ENCODE measurements around the gene KRTAP4-11. TPM values are rescaled to one million over a fixed set of nuclear protein-coding genes. Genes with fewer than 3 reads are reported as not detected.
"Not testable (repeated sequence)": the region's sequence is repeated elsewhere in the genome, so short reads cannot be mapped to it uniquely, and the experiment has no call there.

The KRTAP4-11 gene
- total RNA-seq, 6 donors from 2014 or later: not detected

GRCh38 chr17:41098481-41098880, 19.7 kb downstream of the KRTAP4-11 start:
- Histone ChIP-seq H3K9me3 (no peaks in the 10 kb centered on the region), H3K27ac (no peak overlapping the region), H3K4me3 (no peak overlapping the region), H3K27me3 (no peaks in the 10 kb centered on the region), H3K36me3 (no peaks in the 10 kb centered on the region), H3K4me1 (no peaks in the 10 kb centered on the region)
- 79 to 87% methylated on average over 6 of the region's 6 CpGs for WGBS, 2 donors
- DNase-seq (no peak), ATAC-seq (ENCODE audit: low FRiP score in 2 of 2) (no peak)
- TF ChIP-seq POLR2A (IDR thresholded peaks at IDR 0.05) (no peak), EP300 (IDR thresholded peaks at IDR 0.05) (no peak), POLR2AphosphoS5 (IDR thresholded peaks at IDR 0.05) (no peak)
- TF ChIP-seq, protein P1, sequence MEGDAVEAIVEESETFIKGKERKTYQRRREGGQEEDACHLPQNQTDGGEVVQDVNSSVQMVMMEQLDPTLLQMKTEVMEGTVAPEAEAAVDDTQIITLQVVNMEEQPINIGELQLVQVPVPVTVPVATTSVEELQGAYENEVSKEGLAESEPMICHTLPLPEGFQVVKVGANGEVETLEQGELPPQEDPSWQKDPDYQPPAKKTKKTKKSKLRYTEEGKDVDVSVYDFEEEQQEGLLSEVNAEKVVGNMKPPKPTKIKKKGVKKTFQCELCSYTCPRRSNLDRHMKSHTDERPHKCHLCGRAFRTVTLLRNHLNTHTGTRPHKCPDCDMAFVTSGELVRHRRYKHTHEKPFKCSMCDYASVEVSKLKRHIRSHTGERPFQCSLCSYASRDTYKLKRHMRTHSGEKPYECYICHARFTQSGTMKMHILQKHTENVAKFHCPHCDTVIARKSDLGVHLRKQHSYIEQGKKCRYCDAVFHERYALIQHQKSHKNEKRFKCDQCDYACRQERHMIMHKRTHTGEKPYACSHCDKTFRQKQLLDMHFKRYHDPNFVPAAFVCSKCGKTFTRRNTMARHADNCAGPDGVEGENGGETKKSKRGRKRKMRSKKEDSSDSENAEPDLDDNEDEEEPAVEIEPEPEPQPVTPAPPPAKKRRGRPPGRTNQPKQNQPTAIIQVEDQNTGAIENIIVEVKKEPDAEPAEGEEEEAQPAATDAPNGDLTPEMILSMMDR (IDR thresholded peaks at IDR 0.05): no peak

- DNase-seq (no peak), ATAC-seq (ENCODE audit: low FRiP score in 2 of 2) (no peak)
Observed at GRCh38 chr17:41098042-41098441, 20.1 kb downstream of the KRTAP4-11 start, which contains the start of gene KRTAP4-8. KRTAP4-8 (minus strand) TSS chr17:41098142; CDS start chr17:41098084, 58 bp downstream.

GRCh38 chr17:41096055-41096454, 22.1 kb downstream of the KRTAP4-11 start:
- ATAC-seq (ENCODE audit: low FRiP score in 2 of 2) (no peak), DNase-seq (no peak)
- Histone ChIP-seq H3K9me3 (no peaks in the 10 kb centered on the region), H3K4me1 (no peaks in the 10 kb centered on the region), H3K27me3 (no peaks in the 10 kb centered on the region), H3K27ac (no peak overlapping the region), H3K36me3 (no peaks in the 10 kb centered on the region), H3K4me3 (no peak overlapping the region)
- TF ChIP-seq EP300 (IDR thresholded peaks at IDR 0.05) (no peak), POLR2A (IDR thresholded peaks at IDR 0.05) (no peak), POLR2AphosphoS5 (IDR thresholded peaks at IDR 0.05) (no peak)
- TF ChIP-seq, protein P1 (IDR thresholded peaks at IDR 0.05): no peak
- 66 to 80% methylated on average over 7 of the region's 7 CpGs for WGBS, 2 donors

More at GRCh38 chr17:41098042-41098441, 20.1 kb downstream of the KRTAP4-11 start, which contains the start of gene KRTAP4-8:
- Histone ChIP-seq H3K36me3 (no peaks in the 10 kb centered on the region), H3K27ac (no peak within 1 kb of the TSS), H3K9me3 (no peaks in the 10 kb centered on the region), H3K4me3 (no peak within 1 kb of the TSS), H3K27me3 (no peaks in the 10 kb centered on the region), H3K4me1 (no peaks in the 10 kb centered on the region)
- 77 to 78% methylated on average over 4 of the region's 4 CpGs for WGBS, 2 donors
- TF ChIP-seq EP300 (IDR thresholded peaks at IDR 0.05) (no peak), POLR2AphosphoS5 (IDR thresholded peaks at IDR 0.05) (no peak), POLR2A (IDR thresholded peaks at IDR 0.05) (no peak)
- TF ChIP-seq, protein P1 (IDR thresholded peaks at IDR 0.05): no peak

DNA sequence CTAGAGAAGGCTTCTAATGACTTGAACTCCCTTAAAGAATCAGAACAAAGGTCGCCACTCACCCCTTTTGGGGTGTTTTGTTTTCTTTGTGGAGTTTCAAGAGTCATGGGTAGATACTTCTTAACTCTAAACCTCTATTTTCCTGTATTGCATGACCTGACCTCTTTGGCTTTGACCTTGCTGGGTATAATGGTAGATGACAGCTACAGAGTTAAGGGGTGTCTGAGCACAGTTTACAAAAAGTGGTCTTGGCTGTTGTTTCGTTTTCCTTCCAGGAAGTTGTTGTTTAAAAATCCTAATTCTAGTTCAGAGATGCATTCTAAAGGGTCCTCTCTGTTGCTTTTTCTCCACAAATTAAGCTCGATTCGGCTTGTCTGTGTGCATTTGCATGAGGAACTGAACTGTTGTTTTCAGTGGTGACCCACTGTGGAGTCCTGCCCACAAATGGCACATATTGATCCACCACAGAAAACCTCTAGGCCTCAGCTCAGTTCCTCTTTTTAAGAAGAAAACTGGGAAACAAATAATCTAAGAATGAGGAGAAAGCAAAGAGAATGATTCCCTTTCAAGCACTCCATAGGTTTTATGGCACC, 29.3 kb downstream of the KRTAP4-11 start:
- not testable (repeated sequence) for H3K4me1 ChIP-seq; DNase-seq; H3K4me3 ChIP-seq; H3K27ac ChIP-seq; H3K27me3 ChIP-seq; H3K9me3 ChIP-seq; ATAC-seq (ENCODE audit: low FRiP score in 2 of 2); H3K36me3 ChIP-seq
- WGBS, 2 donors: 38 to 50% methylated on average over 4 of the region's 4 CpGs

DNA sequence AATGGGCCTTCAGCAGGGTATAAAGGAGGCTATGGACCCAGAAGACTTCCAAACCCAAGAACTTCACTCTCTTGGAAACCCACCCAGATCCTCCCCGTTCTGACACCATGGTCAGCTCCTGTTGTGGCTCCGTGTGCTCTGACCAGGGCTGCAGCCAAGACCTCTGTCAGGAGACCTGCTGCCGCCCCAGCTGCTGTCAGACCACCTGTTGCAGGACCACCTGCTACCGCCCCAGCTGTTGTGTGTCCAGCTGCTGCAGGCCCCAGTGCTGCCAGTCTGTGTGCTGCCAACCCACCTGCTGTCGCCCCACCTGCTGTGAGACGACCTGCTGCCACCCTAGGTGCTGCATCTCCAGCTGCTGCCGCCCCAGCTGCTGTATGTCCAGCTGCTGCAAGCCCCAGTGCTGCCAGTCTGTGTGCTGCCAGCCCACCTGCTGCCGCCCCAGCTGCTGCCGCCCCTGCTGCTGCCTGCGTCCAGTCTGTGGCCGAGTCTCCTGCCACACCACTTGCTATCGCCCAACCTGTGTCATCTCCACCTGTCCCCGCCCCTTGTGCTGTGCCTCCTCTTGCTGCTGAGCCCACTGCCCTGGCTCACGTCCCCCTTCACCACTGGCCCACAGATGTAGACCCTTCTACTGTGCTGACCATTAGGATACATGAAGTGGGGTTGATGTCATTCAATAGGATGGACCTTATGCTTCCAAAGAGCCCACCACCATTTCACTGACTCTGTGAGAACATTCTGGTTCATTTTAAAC, 33.9 kb downstream of the KRTAP4-11 start, which contains the start of gene KRTAP4-7:
Gene KRTAP4-7, plus strand, starts transcription at position 51 of the 757 bp plus-strand sequence. Its CDS starts 57 bp downstream, at position 108.
- H3K27ac ChIP-seq; H3K4me3 ChIP-seq; H3K36me3 ChIP-seq; H3K4me1 ChIP-seq; H3K27me3 ChIP-seq; H3K9me3 ChIP-seq; ATAC-seq (ENCODE audit: low FRiP score in 2 of 2): not testable (repeated sequence)
- DNase-seq: peak in 1 of 2 donors; percentile 33
- WGBS, 2 donors: 76 to 81% methylated on average over 2 to 8 of the region's 14 CpGs

DNA sequence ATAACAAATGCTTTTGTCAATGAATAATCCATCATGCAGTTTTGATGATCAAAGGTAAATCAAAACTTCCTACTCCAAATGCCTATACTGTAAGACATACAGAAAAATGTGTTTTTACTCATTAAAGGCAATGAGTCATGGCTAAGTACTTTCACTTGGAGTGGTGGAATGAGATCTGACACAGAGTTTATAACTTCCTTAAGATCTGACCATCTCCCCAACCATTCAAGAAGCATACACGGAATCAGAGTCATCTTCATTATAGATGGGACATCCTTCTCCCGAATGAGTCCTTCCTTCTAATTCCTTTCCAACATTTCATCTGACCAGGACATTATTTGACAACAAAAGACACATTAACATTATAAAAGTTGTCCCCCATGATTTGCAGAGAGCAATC, 34.7 kb downstream of the KRTAP4-11 start:
- not testable (repeated sequence) for H3K27ac ChIP-seq; H3K4me3 ChIP-seq; H3K4me1 ChIP-seq; H3K36me3 ChIP-seq; H3K27me3 ChIP-seq; ATAC-seq (ENCODE audit: low FRiP score in 2 of 2); H3K9me3 ChIP-seq; DNase-seq
- WGBS, 2 donors: 71 to 74% methylated on average over 2 of the region's 2 CpGs
